HAP-1 (cell line): ENCODE measurements around the gene MAPKAPK2.
"Not testable (repeated sequence)": the region's sequence is repeated elsewhere in the genome, so short reads cannot be mapped to it uniquely, and the experiment has no call there.

Experiments used
- DNase-seq, 2 experiments: peaks; one replicate each; pipeline ENCODE4 v3.0.0-alpha.2; 2016 to 2020; ENCODE audit warnings: low spot score in 2 of 2
- H3K27me3 ChIP-seq: fragments of 250-450 bp; sonication (Bioruptor Pico); 2 replicates; pipeline ENCODE4 v1.5.1; 2020; ENCODE audit warnings: low read depth, mild to moderate bottlenecking, moderate library complexity
- H3K36me3 ChIP-seq: fragments of 250-450 bp; sonication (Bioruptor Pico); replicated peaks from 2 replicates; pipeline ENCODE4 v1.5.1; 2020; ENCODE audit warnings: mild to moderate bottlenecking
- H3K4me1 ChIP-seq: fragments of 250-450 bp; sonication (Bioruptor Pico); 2 replicates; pipeline ENCODE4 v1.5.1; 2020; ENCODE audit warnings: mild to moderate bottlenecking
- H3K4me3 ChIP-seq: fragments of 250-450 bp; sonication (Bioruptor Pico); 2 replicates; pipeline ENCODE4 v1.5.1; 2020; ENCODE audit warnings: mild to moderate bottlenecking, moderate library complexity
- H3K9me3 ChIP-seq: fragments of 250-450 bp; sonication (Bioruptor Pico); 2 replicates; pipeline ENCODE4 v1.5.1; 2020; ENCODE audit warnings: mild to moderate bottlenecking, moderate library complexity
- in situ Hi-C: fragments of 300-500 bp; cut with MboI; formaldehyde crosslinking; loops from 3 replicates; pipeline ENCODE4 v1.14.3; 2020; ENCODE audit warnings: low sequenced_read_pairs, inconsistent platforms, mixed read lengths

Gene MAPKAPK2

DNA sequence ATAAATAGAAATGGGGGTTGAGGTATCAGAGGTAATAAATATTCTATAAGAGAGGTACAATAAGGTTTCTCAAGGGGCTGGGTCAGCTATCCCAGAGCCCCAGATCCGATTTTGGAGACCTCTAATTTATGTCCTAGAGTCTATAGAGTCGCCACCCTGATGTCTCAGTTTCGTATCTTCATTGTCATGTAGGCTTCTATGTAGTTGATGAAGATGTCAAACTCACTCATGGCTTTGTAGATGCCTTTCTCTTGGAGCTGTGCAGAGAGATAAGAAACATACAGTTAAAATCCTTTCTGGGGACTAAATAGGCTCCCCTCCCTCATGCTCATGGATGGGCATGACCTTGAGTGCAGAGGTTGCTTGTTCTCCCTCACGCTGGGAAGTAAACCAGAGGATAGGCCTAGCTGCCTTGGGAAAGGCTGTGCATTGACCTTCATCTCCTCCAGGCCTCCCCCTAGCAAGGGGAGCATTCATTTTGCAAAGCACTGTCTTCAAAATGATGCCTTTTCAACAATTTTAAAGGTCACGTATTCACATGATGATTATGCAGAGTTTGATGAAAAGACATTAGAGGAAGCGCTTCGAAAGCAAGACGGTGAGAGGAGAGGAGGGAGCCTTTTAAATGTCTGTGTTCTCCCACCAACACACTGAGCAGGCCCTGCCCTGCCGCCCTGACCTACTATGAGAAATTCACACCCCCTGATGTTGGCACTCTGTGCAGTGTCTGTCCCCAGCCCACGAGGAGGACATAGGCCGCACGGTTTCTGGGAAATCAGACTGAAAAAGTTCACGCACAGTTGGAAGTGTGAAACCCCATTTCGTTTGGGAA, 84.0 kb downstream of the MAPKAPK2 start:
- Histone ChIP-seq H3K9me3 (no peaks in the 10 kb centered on the region), H3K36me3 (no peaks in the 10 kb centered on the region), H3K27me3 (peaks cover 5% of the 10 kb centered on the region; the same call in 1 of the 2 replicates), H3K4me1 (no peaks in the 10 kb centered on the region), H3K4me3 (no peak overlapping the region)
- DNase-seq, result no peak
- in situ Hi-C loops, result no loop called here

DNA sequence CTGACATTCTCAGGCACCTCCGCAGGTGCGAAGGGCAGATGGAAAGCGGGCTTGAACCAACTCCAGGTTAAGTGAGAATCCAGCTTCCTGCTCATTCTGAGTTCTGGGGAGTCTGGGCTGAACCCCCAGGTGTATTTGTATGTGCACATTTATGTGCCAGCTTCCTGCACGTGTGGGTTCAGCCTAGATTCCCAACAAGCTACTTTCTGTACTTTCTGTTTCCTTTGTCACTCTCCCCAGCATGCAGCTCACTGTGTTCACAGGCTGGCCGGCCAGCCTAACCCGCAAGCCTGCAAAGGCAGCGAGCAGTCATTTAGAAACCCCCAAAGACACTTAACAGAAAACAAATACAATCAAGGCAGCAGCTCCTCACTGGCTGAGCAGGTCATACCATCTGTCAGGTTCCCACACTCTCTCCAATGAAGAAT, 84.6 kb downstream of the MAPKAPK2 start:
- no peak for DNase-seq
- H3K9me3 ChIP-seq, result no peaks in the 10 kb centered on the region
- H3K4me3 ChIP-seq, result no peak overlapping the region
- H3K4me1 ChIP-seq, result no peaks in the 10 kb centered on the region
- peaks cover 5% of the 10 kb centered on the region; the same call in 1 of the 2 replicates for H3K27me3 ChIP-seq
- in situ Hi-C loops, result no loop called here
- H3K36me3 ChIP-seq, result no peaks in the 10 kb centered on the region

DNA sequence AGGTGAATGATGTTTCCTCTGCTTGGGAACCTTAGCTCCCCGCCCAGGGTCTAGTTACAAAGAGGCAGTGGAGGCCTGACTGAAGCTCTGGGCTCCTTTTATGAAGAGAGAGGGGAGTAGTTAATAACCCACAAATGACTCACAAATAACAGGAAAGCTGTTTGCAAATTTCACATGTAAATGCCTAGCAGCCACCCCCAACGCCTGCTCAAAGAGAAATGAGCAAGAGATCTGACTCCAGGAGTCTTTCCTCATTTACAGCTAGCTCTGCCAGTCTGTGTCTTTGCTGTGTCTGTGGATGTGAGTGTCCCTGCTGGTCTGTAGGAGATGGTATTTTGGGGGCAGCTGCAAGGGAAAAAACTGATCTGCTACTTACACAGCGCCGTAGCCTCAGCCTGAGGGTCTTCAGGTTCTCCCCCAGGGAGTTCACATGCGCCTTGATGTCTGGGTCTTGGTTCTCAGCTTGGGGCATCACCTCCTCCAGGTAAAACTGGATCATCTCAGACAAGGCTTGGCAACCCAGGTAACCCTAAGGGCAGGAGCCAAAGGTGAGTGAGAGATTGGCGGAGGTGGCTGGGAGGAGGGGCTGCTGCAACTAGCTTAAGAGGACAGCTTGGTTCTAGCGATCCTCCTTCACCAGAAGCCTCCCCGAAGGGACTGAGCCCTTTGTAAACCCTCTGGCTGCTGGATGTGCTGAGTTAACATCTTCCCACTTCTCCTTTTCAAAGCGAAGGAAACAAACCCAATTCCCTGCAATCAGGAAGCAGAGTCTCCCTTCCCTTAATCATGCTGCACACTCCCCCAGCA, 86.0 kb downstream of the MAPKAPK2 start, which contains the start of gene IL19:
Gene IL19, plus strand, starts transcription at position 243 of the 807 bp plus-strand sequence. CDS start 65,890 bp downstream, outside the sequence.
- no peak within 1 kb of the TSS for H3K4me3 ChIP-seq
- in situ Hi-C loops, result no loop called here
- DNase-seq, result no peak
- no peaks in the 10 kb centered on the region for H3K9me3 ChIP-seq
- no peaks in the 10 kb centered on the region for H3K4me1 ChIP-seq
- H3K36me3 ChIP-seq, result no peaks in the 10 kb centered on the region
- peaks cover 5% of the 10 kb centered on the region; the same call in 1 of the 2 replicates for H3K27me3 ChIP-seq

DNA sequence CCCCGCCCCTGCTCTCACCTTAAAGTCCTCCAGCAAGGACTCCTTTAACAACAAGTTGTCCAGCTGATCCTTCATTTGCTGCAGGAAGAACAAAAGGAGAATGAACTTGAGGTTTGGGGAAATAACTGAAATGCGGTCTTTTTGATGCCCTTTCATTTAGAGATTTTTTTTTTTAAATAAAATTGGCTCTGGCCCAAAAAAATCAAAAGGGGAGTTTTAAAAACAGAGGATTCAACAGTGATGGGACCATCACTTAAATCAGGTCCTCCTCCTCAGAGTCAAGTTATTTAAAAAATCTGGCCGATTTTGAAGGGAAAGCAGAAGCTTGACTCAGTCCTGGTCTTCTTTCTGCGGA, 86.6 kb downstream of the MAPKAPK2 start:
- Histone ChIP-seq H3K4me1 (no peaks in the 10 kb centered on the region), H3K4me3 (no peak overlapping the region), H3K27me3 (peaks cover 5% of the 10 kb centered on the region; the same call in 1 of the 2 replicates)

DNA sequence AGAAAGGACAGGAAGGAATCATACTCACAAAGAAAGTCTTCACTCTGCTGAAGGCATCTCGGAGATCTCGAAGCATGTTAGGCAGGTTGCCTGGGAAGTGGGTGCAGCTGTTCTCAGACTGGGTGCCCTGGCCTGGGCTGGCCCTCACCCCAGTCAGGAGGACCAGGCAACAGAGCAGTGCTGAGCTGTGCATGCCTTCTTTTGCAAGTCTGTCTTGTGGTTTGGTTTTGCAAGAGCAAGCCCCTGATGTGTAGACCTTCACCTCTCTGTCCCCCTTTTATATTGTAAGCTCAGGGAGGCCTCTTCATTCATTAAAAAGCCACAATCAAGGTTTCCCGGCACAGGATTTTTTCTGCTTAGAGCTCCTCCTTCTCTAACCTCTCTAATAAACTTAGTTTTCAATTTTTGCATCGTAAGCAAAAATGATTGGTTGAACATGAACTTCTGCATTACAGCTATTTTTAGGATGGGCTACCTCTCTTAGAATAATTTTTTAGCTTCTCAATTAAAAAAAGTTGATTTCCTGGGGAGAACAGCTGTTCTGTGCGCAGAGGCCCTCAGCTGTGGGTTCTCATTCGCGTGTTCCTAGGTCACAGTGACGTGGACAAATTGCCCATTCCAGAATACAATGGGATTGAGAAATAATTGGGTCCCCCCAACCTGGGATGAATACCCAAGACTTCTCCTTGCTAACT, 87.7 kb downstream of the MAPKAPK2 start, which contains the start of gene IL10:
Gene IL10, minus strand, starts transcription at position 252 of the 695 bp plus-strand sequence. Its CDS starts 59 bp downstream, at position 193.
- Histone ChIP-seq H3K36me3 (no peaks in the 10 kb centered on the region), H3K9me3 (no peaks in the 10 kb centered on the region), H3K4me3 (no peak within 1 kb of the TSS), H3K27me3 (peaks cover 5% of the 10 kb centered on the region; the same call in 1 of the 2 replicates), H3K4me1 (no peaks in the 10 kb centered on the region)
- in situ Hi-C loops, result no loop called here
- DNase-seq, result no peak

More for the DNA sequence above, 86.6 kb downstream of the MAPKAPK2 start:
- Histone ChIP-seq H3K36me3 (no peaks in the 10 kb centered on the region), H3K9me3 (no peaks in the 10 kb centered on the region)
- DNase-seq, result no peak
- in situ Hi-C loops, result no loop called here

DNA sequence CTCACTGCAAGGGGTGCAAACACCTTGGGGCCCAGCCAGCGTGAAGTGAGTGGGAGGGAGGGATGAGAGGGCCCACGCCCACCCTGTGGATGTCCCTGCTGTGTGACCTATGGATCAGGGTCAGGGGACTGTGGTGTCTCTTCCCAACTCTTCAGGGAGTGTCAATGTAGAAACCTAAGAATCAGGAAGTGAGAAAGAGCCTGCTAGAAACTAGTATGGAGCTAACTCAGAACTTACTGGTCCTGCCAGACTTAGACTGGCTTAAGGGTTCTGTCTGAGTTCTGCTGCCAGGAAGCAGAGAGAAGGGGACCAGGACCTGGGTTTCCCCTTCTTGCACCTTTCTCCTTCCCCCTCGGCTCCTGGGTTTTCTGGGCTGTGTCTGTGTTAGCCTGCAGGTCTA, 89.4 kb downstream of the MAPKAPK2 start:
- Histone ChIP-seq H3K4me1 (no peaks in the 10 kb centered on the region), H3K27me3 (peaks cover 5% of the 10 kb centered on the region; the same call in 1 of the 2 replicates), H3K9me3 (no peaks in the 10 kb centered on the region), H3K36me3 (no peaks in the 10 kb centered on the region), H3K4me3 (no peak overlapping the region)
- in situ Hi-C loops, result no loop called here
- no peak for DNase-seq

DNA sequence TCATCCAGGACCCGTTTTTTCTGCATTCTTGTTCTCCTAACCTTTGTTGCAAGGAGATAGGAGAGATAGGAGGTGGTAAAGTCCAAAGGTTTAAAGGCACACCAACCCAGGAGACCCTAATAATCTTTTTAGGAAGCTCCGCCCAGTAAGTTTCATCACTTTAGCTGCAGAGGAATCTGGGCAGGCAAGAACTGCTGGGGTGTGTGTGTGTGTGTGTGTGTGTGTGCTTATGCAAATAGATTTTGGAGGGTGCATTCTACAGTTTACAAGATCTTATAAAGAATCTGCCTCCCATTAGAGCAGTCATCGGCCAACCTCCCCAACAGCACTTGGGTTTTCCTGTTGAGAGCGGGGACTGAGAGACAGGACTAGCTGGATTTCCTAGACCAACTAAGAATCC, 91.5 kb downstream of the MAPKAPK2 start:
- DNase-seq, result no peak
- in situ Hi-C loops, result no loop called here
- Histone ChIP-seq H3K9me3 (no peaks in the 10 kb centered on the region), H3K4me1 (no peaks in the 10 kb centered on the region), H3K36me3 (no peaks in the 10 kb centered on the region), H3K27me3 (no peaks in the 10 kb centered on the region), H3K4me3 (no peak overlapping the region)

- Histone ChIP-seq H3K4me3 (no peak overlapping the region), H3K9me3 (no peaks in the 10 kb centered on the region), H3K36me3 (no peaks in the 10 kb centered on the region), H3K4me1 (no peaks in the 10 kb centered on the region), H3K27me3 (no peaks in the 10 kb centered on the region)
- no peak for DNase-seq
- in situ Hi-C loops, result no loop called here
These were observed 93.3 kb downstream of the MAPKAPK2 start for GRCh38 chr1:206778031-206778430.

GRCh38 chr1:206778911-206779310, 94.2 kb downstream of the MAPKAPK2 start:
- H3K4me1 ChIP-seq, H3K27me3 ChIP-seq, H3K4me3 ChIP-seq, H3K9me3 ChIP-seq, DNase-seq, in situ Hi-C loops, H3K36me3 ChIP-seq: not testable (repeated sequence)

DNA sequence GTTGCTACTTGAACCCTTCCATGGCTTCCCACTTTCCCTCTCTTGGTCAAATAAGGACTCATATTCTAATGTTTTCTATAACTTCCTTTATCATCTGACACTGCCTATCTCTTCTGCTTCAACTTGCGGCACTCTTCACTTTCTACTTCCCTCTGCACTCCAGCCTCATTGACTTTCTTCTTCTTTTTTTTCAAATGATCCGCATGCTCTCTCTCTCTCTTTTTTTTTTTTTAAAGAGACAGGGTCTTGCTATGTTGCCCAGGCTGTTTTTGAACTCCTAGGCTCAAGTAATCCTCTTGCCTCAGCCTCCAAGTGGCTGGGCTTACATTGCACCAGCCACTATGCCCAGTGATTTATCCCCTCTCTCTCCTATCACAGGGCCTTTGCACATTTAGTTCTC, 94.9 kb downstream of the MAPKAPK2 start:
- no peaks in the 10 kb centered on the region for H3K4me1 ChIP-seq
- in situ Hi-C loops, result no loop called here
- H3K4me3 ChIP-seq, result no peak overlapping the region
- no peaks in the 10 kb centered on the region for H3K9me3 ChIP-seq
- no peaks in the 10 kb centered on the region for H3K27me3 ChIP-seq
- DNase-seq, result no peak
- H3K36me3 ChIP-seq, result no peaks in the 10 kb centered on the region

GRCh38 chr1:206782448-206782847, 97.7 kb downstream of the MAPKAPK2 start:
- no peaks in the 10 kb centered on the region for H3K9me3 ChIP-seq
- DNase-seq, result no peak
- H3K4me1 ChIP-seq, result no peaks in the 10 kb centered on the region
- in situ Hi-C loops, result no loop called here
- no peaks in the 10 kb centered on the region for H3K27me3 ChIP-seq
- H3K4me3 ChIP-seq, result no peak overlapping the region
- H3K36me3 ChIP-seq, result no peaks in the 10 kb centered on the region

DNA sequence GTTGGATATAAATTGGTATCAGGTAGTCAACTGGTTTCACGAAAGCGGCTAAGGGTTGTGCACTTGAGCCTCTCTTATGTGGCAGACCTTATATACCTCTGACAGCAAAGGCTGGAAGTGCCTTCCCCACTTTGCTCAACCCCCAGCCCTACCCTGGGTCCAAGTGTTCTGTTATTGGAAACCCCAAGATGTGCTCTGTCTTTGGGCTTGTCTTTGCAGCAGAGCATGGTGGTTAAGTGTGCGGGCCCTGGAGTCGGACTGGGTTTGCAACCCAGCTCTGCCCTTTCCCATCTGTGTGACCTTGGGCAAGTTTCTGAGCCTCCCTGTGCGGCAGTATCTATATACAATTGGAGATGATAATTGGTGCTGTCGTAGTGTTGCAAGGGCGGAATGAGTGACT, 98.8 kb downstream of the MAPKAPK2 start:
- no peaks in the 10 kb centered on the region for H3K27me3 ChIP-seq
- no peak for DNase-seq
- H3K36me3 ChIP-seq, result no peaks in the 10 kb centered on the region
- no peak overlapping the region for H3K4me3 ChIP-seq
- H3K9me3 ChIP-seq, result no peaks in the 10 kb centered on the region
- no peaks in the 10 kb centered on the region for H3K4me1 ChIP-seq
- in situ Hi-C loops, result no loop called here
